Measurements from ENCODE around the gene ZNF808.
"Not testable (repeated sequence)": the region's sequence is repeated elsewhere in the genome, so short reads cannot be mapped to it uniquely, and the experiment has no call there.

Gene ZNF808

GRCh38 chr19:52527134-52527955 is at the start of gene ZNF808:
ZNF808 (plus strand) TSS chr19:52527668; CDS start chr19:52543285, 15,617 bp downstream.
- peak; percentile 90 for DNase-seq

GRCh38 chr19:52484111-52484743 is 43.2 kb upstream of the ZNF808 start:
- not testable (repeated sequence) for DNase-seq

GRCh38 chr19:52485064-52485463 is 42.4 kb upstream of the ZNF808 start:
- not testable (repeated sequence) for DNase-seq

- not testable (repeated sequence) for DNase-seq
These were observed 41.8 kb upstream of the ZNF808 start for GRCh38 chr19:52485561-52486240.

- no peak for DNase-seq
These were observed 35.1 kb upstream of the ZNF808 start for GRCh38 chr19:52492201-52492993.

GRCh38 chr19:52492994-52493470 is 34.4 kb upstream of the ZNF808 start:
- no peak for DNase-seq

DNA sequence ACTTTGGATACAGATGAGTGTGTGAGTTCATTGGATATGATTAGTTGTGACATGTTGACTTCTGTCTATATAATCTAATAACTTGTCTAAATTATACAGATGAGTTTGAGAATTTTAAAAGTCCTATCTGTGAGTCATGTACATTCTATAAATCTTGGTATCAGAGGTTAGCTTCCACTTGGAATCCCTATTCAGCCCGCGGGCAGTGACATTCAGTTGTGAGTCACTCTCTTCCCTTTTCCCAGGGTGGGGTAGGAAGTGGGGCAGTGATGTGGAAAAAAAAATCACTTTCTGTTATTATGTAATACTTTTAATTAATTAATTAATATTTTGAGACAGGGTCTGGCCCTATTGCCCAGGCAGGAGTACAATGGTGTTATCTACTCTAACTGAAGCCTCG is 33.0 kb upstream of the ZNF808 start:
- no peak for DNase-seq

- no peak for DNase-seq
These were observed 28.9 kb upstream of the ZNF808 start for GRCh38 chr19:52498571-52498970.

GRCh38 chr19:52500474-52500873 is 27.0 kb upstream of the ZNF808 start:
- DNase-seq = not testable (repeated sequence)

DNA sequence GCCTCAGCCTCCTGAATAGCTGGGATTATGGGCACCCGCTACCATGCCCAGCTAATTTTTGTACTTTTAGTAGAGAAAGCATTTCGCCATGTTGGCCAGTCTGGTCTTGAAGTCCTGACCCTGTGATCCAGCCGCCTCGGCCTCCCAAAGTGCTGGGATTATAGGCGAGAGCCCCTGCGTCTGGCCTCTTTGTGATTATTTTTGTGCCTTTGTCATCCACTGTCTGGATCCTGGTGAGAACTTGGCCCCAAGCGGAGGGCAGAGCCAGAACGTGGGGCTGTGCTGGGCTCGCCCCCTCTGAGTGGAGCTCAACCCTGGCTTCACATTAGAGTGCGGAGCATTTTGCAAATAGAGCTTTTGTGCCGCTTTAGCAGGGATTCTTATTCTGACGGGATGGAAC is 26.5 kb upstream of the ZNF808 start:
- not testable (repeated sequence) for DNase-seq

DNA sequence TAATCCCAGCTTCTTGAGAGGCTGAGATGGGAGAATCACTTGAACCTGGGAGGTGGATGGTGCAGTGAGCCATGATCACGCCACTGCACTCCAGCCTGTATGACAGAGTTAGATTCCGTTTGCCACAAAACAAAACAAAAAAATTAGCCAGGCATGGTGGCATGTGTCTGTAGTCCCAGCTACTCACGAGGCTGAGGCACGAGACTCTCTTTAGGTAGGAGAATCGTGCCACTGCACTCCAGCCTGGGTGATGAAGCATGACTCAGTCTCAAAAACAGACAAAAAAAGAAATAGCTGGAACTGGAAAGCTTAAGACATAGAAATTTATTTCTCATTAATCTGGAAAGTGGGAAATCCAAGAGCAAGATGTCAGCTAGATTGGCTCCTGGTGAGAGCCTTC is 20.2 kb upstream of the ZNF808 start:
- no peak for DNase-seq

DNA sequence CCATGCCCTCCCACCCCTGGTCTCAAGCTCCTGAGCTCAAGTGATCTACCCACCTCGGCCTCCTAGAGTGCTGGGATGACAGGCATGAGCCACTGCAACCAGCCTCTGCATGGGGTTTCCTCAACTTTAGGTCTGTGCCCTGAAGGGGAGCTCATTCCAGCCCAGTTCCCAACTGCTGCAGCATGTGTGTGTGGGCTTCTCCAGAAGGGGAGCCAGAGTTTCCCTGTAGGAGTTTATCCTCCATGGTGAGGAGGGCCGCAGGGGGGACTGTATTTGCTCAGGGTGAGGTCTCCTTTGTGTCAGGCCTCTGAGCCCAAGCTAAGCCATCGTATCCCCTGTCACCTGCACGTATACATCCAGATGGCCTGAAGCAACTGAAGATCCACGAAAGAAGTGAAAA is 11.3 kb upstream of the ZNF808 start:
- DNase-seq = no peak

- DNase-seq = no peak
These were observed 8.8 kb upstream of the ZNF808 start for GRCh38 chr19:52518646-52519045.

- not testable (repeated sequence) for DNase-seq
These were observed 8.3 kb upstream of the ZNF808 start for GRCh38 chr19:52519175-52519574.

DNA sequence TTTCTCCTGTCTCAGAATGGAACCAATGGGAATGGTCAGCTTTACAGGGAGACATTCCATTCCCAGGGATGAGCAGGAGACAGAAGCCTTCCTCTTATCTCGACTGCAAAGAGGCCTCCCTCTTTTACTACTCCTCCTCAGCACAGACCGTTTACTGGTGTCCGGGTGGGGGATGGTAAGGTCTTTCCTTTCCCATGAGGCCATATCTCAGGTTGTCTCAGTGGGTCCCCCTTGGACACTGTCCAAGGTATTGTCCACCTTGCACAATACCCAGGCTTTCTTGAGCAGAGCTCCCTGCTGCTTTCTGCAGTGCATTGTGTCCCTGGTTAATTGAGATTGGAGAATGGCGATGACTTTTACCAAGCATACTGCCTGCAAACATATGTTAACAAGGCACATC is 7.5 kb upstream of the ZNF808 start:
- DNase-seq = no peak

GRCh38 chr19:52522551-52522950 is 4.9 kb upstream of the ZNF808 start:
- DNase-seq = no peak

DNA sequence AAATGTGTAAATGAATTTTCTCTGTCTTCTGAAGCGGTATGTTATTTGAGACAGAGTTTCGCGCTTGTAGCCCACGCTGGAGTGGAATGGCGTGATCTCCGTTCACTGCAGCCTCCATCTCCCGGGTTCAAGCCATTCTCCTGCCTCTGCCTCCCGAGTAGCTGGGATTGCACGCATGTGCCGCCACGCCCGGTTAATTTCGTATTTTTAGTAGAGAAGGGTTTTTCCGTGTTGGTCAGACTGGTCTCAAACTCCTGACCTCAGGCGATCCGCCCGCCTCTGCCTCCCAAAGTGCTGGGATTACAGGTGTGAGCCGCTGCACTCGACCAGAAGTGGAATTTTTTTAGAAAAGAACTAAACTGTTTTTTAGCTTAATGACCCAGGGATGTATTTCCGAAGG is 3.4 kb upstream of the ZNF808 start:
- DNase-seq = no peak

GRCh38 chr19:52527956-52528351 is 486 bp downstream of the ZNF808 start:
- DNase-seq = no peak

GRCh38 chr19:52532480-52532879 is 5.0 kb downstream of the ZNF808 start:
- no peak for DNase-seq

GRCh38 chr19:52533901-52534300 is 6.4 kb downstream of the ZNF808 start:
- DNase-seq = no peak

DNA sequence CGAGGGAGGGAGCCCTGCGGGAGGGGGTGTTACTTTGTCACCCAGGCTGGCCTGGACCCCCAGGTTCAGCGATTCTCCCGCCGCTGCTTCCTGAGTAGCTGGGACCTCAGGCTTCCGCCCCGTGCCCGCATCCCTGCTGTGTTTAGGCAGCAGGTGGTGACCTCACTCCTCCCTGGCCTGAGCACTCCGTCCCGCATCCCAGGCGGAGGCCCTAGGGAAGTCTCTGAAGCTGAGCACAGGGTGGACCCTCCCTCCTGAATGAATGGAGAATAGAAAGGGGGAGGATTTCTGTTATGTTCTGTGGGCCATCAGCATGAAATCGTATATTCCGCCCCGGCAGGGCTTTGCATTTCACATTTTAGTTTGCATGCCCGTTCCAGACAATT is 7.9 kb downstream of the ZNF808 start:
- not testable (repeated sequence) for DNase-seq

GRCh38 chr19:52535771-52536447 is 8.4 kb downstream of the ZNF808 start:
- DNase-seq = peak; percentile 82
